Neural cell (in vitro differentiated cells): Measurements from ENCODE around the gene VAV3. TPM values are rescaled to one million over a fixed set of nuclear protein-coding genes. Genes with fewer than 3 reads are reported as not detected.

ENCODE experiments used
- H2AFZ ChIP-seq: fragments of 200-600, 300-800 bp; sonication (generic), shearing (Covaris generic); 2 replicates; pipeline ENCODE4 v1.6.0; 2014; ENCODE audit warnings: low read depth, mild to moderate bottlenecking, antibody characterized with exemption, low read length, moderate library complexity
- H3F3A ChIP-seq: fragments of 200-600 bp; shearing (Covaris generic); 2 replicates; pipeline ENCODE4 v1.6.1; 2016; ENCODE audit warnings: mild to moderate bottlenecking, moderate library complexity, mixed read lengths, antibody characterized with exemption, low read length; ENCODE audit not compliant: insufficient read depth, poor library complexity, severe bottlenecking
- H3K27ac ChIP-seq: fragments of 200-600, 300-800 bp; sonication (generic), shearing (Covaris generic); 2 replicates; pipeline ENCODE4 v1.5.1; 2014; ENCODE audit warnings: mild to moderate bottlenecking, low read length, moderate library complexity
- H3K27me3 ChIP-seq: fragments of 300-800, 200-600 bp; sonication (generic), shearing (Covaris generic); 2 replicates; pipeline ENCODE4 v1.6.0; 2014; ENCODE audit warnings: mild to moderate bottlenecking, low read depth, low read length, moderate library complexity; ENCODE audit not compliant: insufficient read depth
- H3K36me3 ChIP-seq: fragments of 300-800, 200-600 bp; sonication (generic), shearing (Covaris generic); 2 replicates; pipeline ENCODE4 v1.5.1; 2014; ENCODE audit warnings: mild to moderate bottlenecking, antibody characterized with exemption, low read length, moderate library complexity; ENCODE audit not compliant: insufficient read depth
- H3K4me2 ChIP-seq: fragments of 300-800, 200-600 bp; sonication (generic), shearing (Covaris generic); 2 replicates; pipeline ENCODE4 v1.6.0; 2014; ENCODE audit warnings: mild to moderate bottlenecking, low read length
- H3K4me3 ChIP-seq: fragments of 300-800, 200-600 bp; sonication (generic), shearing (Covaris generic); 2 replicates; pipeline ENCODE4 v1.5.1; 2014; ENCODE audit warnings: mild to moderate bottlenecking, low read length, moderate library complexity
- H3K79me2 ChIP-seq: fragments of 200-600 bp; shearing (Covaris generic); replicated peaks from 2 replicates; pipeline ENCODE4 v1.6.0; 2014; ENCODE audit warnings: mild to moderate bottlenecking, low read length, moderate library complexity; ENCODE audit not compliant: insufficient read depth
- H3K9ac ChIP-seq: fragments of 300-800, 200-600 bp; sonication (generic), shearing (Covaris generic); 2 replicates; pipeline ENCODE4 v1.6.1; 2016; ENCODE audit warnings: mild to moderate bottlenecking, low read length, mixed read lengths
- H3K9me2 ChIP-seq: fragments of 200-600 bp; shearing (Covaris generic); 2 replicates; pipeline ENCODE4 v1.6.1; 2016; ENCODE audit warnings: mild to moderate bottlenecking, low read length, mixed read lengths; ENCODE audit not compliant: insufficient read depth
- H3K9me3 ChIP-seq: fragments of 200-600, 300-800 bp; sonication (generic), shearing (Covaris generic); 2 replicates; pipeline ENCODE4 v1.6.1; 2016; ENCODE audit warnings: mild to moderate bottlenecking, mixed run types, low read length, moderate library complexity, mixed read lengths
- H4K20me1 ChIP-seq: fragments of 200-600 bp; shearing (Covaris generic); 2 replicates; pipeline ENCODE4 v1.6.1; 2016; ENCODE audit warnings: mild to moderate bottlenecking, mixed run types; ENCODE audit not compliant: insufficient read depth
- EP300 ChIP-seq: fragments of 450-650 bp; conservative IDR thresholded peaks from 2 replicates; pipeline ENCODE4 v1.6.1; 2014; ENCODE audit warnings: antibody characterized with exemption, mild to moderate bottlenecking, moderate library complexity; ENCODE audit not compliant: poor library complexity, severe bottlenecking
- EZH2 ChIP-seq: fragments of 200-600, 300-800 bp; shearing (Covaris generic), sonication (generic); IDR thresholded peaks from 2 replicates; pipeline ENCODE4 v1.6.1; 2014; ENCODE audit warnings: antibody characterized with exemption, low read length, borderline replicate concordance, mild to moderate bottlenecking; ENCODE audit not compliant: insufficient read depth, poor library complexity, severe bottlenecking
- MXI1 ChIP-seq: fragments of 450-650 bp; conservative IDR thresholded peaks from 2 replicates; pipeline ENCODE4 v1.6.1; 2014; ENCODE audit warnings: antibody characterized with exemption, mild to moderate bottlenecking; ENCODE audit not compliant: poor library complexity, severe bottlenecking
- POLR2AphosphoS5 ChIP-seq: IDR thresholded peaks from 2 replicates; pipeline ENCODE4 v1.6.1; 2012
- RAD21 ChIP-seq: fragments of 450-650 bp; conservative IDR thresholded peaks from 2 replicates; pipeline ENCODE4 v1.6.1; 2014; ENCODE audit warnings: antibody characterized with exemption, mild to moderate bottlenecking, moderate library complexity
- SMC3 ChIP-seq: fragments of 450-650 bp; conservative IDR thresholded peaks from 2 replicates; pipeline ENCODE4 v1.6.1; 2014; ENCODE audit warnings: antibody characterized with exemption, mild to moderate bottlenecking, moderate library complexity; ENCODE audit not compliant: poor library complexity
- TAF1 ChIP-seq: IDR thresholded peaks from 2 replicates; pipeline ENCODE4 v1.6.1; 2012; ENCODE audit warnings: low read depth
- polyA plus RNA-seq: library from polyadenylated mRNA; depleted of rRNA; stranded (reverse); fragments of >200 nt; gene quantifications from 2 replicates; pipeline ENCODE4 v1.2.3, GENCODE V29; 2014
- TF ChIP-seq, protein P1 (sequence below): IDR thresholded peaks from 2 replicates; pipeline ENCODE4 v1.6.1; 2012; ENCODE audit warnings: borderline replicate concordance
- TF ChIP-seq, protein P2 (sequence below): fragments of 450-650 bp; IDR thresholded peaks from 2 replicates; pipeline ENCODE4 v1.5.1; 2014; ENCODE audit warnings: antibody characterized with exemption, mild to moderate bottlenecking, moderate library complexity; ENCODE audit not compliant: poor library complexity, severe bottlenecking

VAV3 gene
- polyA plus RNA-seq, 1 donor from 2014 or later = 7.6 TPM

DNA sequence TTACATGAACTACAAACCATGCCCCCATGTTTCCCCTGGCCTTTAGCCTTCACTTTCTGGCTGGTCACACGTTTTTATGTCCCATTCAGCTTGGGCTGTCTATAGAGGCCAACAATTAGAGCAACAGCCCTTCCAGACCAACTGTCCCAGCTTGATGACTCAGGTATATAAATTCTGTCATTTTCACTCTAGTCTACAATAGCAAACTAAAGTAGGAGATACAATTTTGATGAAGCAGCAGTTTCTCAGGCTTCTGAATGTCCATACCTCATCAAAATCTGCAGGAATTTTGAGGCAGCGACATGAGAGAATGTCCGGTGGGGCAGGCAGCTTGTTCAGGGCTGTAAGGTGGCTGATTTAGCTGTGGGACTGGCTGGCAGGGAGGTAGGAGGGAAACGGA, 45.6 kb upstream of the VAV3 start:
- Histone ChIP-seq H4K20me1 (no peaks in the 10 kb centered on the region), H3F3A (no peaks in the 10 kb centered on the region), H3K9me2 (no peaks in the 10 kb centered on the region), H3K27ac (no peak overlapping the region), H3K9ac (no peak overlapping the region), H3K27me3 (no peaks in the 10 kb centered on the region), H3K4me3 (no peak overlapping the region), H3K4me2 (no peak overlapping the region), H2AFZ (no peak overlapping the region), H3K36me3 (no peaks in the 10 kb centered on the region), H3K79me2 (no peaks in the 10 kb centered on the region), H3K9me3 (no peaks in the 10 kb centered on the region)
- no peak for TF ChIP-seq EP300
- no peak for TF ChIP-seq RAD21
- no peak for TF ChIP-seq POLR2AphosphoS5
- TF ChIP-seq MXI1 = no peak
- TF ChIP-seq TAF1 = no peak
- TF ChIP-seq, protein P1, sequence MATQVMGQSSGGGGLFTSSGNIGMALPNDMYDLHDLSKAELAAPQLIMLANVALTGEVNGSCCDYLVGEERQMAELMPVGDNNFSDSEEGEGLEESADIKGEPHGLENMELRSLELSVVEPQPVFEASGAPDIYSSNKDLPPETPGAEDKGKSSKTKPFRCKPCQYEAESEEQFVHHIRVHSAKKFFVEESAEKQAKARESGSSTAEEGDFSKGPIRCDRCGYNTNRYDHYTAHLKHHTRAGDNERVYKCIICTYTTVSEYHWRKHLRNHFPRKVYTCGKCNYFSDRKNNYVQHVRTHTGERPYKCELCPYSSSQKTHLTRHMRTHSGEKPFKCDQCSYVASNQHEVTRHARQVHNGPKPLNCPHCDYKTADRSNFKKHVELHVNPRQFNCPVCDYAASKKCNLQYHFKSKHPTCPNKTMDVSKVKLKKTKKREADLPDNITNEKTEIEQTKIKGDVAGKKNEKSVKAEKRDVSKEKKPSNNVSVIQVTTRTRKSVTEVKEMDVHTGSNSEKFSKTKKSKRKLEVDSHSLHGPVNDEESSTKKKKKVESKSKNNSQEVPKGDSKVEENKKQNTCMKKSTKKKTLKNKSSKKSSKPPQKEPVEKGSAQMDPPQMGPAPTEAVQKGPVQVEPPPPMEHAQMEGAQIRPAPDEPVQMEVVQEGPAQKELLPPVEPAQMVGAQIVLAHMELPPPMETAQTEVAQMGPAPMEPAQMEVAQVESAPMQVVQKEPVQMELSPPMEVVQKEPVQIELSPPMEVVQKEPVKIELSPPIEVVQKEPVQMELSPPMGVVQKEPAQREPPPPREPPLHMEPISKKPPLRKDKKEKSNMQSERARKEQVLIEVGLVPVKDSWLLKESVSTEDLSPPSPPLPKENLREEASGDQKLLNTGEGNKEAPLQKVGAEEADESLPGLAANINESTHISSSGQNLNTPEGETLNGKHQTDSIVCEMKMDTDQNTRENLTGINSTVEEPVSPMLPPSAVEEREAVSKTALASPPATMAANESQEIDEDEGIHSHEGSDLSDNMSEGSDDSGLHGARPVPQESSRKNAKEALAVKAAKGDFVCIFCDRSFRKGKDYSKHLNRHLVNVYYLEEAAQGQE = no peak
- no peak for TF ChIP-seq EZH2

DNA sequence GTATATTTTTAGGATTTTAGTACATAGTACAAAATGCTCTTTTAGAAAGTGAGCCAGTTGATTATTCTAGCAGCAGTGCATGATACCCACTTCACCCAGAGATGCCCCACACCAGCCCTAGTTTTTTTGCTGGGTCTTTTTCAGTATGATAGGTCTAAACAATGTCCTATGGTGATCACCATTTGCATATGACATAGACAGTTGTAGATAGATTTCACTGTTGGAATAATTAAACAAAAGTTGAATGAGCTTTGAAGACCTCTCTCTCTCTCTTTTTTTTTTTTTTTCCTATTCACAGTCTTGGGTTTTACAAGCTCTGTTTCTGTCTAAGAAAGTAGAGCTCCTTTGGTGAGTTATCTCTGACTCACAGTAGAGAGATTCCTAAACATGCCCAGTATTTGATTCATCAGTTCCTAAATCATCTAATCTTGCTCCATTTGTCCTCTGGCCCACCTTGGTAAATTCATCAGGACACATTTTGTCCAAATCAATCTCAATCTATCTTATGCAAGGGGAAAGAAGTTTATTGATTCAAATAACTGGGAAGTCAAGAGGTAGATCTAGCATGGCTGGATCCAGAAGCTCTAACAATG, 44.7 kb upstream of the VAV3 start:
- no peaks in the 10 kb centered on the region for H3F3A ChIP-seq
- no peaks in the 10 kb centered on the region for H4K20me1 ChIP-seq
- H3K36me3 ChIP-seq = no peaks in the 10 kb centered on the region
- H3K4me3 ChIP-seq = no peak overlapping the region
- no peaks in the 10 kb centered on the region for H3K27me3 ChIP-seq
- H3K27ac ChIP-seq = no peak overlapping the region
- H3K4me2 ChIP-seq = no peak overlapping the region
- no peaks in the 10 kb centered on the region for H3K9me3 ChIP-seq
- no peaks in the 10 kb centered on the region for H3K9me2 ChIP-seq
- no peak overlapping the region for H3K9ac ChIP-seq
- H3K79me2 ChIP-seq = no peaks in the 10 kb centered on the region
- TF ChIP-seq EP300 (no peak), MXI1 (no peak), POLR2AphosphoS5 (no peak), TAF1 (no peak), SMC3 (no peak), RAD21 (no peak), EZH2 (no peak)
- TF ChIP-seq, protein P1 = no peak
- TF ChIP-seq, protein P2, sequence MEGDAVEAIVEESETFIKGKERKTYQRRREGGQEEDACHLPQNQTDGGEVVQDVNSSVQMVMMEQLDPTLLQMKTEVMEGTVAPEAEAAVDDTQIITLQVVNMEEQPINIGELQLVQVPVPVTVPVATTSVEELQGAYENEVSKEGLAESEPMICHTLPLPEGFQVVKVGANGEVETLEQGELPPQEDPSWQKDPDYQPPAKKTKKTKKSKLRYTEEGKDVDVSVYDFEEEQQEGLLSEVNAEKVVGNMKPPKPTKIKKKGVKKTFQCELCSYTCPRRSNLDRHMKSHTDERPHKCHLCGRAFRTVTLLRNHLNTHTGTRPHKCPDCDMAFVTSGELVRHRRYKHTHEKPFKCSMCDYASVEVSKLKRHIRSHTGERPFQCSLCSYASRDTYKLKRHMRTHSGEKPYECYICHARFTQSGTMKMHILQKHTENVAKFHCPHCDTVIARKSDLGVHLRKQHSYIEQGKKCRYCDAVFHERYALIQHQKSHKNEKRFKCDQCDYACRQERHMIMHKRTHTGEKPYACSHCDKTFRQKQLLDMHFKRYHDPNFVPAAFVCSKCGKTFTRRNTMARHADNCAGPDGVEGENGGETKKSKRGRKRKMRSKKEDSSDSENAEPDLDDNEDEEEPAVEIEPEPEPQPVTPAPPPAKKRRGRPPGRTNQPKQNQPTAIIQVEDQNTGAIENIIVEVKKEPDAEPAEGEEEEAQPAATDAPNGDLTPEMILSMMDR = no peak
- H2AFZ ChIP-seq = no peak overlapping the region
